GM12872 (cell line): ENCODE measurements around the gene TPR.
A peak's percentile ranks its signal among the peaks of the same experiment; 100 is the strongest.

Experiments used
- CTCF ChIP-seq: IDR thresholded peaks from 3 replicates; pipeline ENCODE4 v1.5.1; 2011; ENCODE audit warnings: low read depth, mild to moderate bottlenecking, low read length, moderate library complexity; ENCODE audit not compliant: insufficient read depth

TPR gene

GRCh38 chr1:186315570-186315969 is 59.5 kb downstream of the TPR start:
- no peak for TF ChIP-seq CTCF

DNA sequence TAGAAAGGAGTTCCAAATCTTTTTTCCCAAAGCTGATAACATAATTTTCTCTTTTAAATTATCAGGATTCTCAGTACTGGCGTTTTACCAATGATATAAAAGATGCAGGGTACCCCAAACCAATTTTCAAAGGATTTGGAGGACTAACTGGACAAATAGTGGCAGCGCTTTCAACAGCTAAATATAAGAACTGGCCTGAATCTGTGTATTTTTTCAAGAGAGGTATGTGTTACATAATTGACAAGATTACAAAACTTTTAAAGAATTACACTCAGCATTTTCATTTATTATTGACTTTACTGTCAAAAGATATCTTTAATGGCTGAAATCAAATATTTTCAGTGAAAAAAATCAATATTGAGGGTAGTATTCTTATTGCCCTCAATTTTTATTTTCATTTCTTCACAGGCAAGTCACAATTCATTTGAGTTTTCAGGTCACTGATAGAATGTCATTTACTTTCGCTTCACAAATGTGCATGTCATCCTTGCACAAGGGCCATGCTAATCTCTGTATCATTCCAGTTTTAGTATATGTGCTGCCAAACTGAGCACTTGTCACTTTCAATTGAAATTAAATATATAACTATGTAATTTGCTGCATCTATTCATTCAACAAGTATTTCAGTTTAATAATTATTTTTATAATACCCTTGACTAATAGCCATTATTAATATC is 63.5 kb downstream of the TPR start:
- TF ChIP-seq CTCF: no peak

DNA sequence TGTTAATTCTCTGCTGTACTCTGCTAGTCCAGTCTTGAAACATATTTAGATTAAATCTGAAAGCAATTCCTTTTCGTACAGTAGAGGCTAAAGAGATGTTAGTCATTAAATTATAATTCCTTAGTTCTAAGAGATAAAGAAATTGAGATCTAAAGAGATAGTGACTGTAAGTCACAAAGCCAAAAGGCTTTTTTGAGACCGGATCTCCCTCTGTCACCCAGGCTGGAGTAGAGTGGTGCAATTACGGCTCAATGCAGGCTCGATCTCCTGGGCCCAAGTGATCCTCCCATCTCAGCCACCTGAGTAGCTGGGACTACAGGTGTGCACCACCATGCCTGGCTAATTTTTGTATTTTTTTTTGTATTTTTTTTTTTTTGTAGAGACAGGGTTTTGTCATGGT is 64.7 kb downstream of the TPR start:
- TF ChIP-seq CTCF: no peak

GRCh38 chr1:186308264-186309060 is 66.6 kb downstream of the TPR start:
- TF ChIP-seq CTCF: no peak

GRCh38 chr1:186307445-186307844 is 67.6 kb downstream of the TPR start:
- TF ChIP-seq CTCF: no peak

DNA sequence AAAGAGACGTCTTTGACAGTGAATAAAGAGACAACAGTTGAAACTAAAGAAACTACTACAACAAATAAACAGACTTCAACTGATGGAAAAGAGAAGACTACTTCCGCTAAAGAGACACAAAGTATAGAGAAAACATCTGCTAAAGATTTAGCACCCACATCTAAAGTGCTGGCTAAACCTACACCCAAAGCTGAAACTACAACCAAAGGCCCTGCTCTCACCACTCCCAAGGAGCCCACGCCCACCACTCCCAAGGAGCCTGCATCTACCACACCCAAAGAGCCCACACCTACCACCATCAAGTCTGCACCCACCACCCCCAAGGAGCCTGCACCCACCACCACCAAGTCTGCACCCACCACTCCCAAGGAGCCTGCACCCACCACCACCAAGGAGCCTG is 68.5 kb downstream of the TPR start:
- TF ChIP-seq CTCF: no peak

DNA sequence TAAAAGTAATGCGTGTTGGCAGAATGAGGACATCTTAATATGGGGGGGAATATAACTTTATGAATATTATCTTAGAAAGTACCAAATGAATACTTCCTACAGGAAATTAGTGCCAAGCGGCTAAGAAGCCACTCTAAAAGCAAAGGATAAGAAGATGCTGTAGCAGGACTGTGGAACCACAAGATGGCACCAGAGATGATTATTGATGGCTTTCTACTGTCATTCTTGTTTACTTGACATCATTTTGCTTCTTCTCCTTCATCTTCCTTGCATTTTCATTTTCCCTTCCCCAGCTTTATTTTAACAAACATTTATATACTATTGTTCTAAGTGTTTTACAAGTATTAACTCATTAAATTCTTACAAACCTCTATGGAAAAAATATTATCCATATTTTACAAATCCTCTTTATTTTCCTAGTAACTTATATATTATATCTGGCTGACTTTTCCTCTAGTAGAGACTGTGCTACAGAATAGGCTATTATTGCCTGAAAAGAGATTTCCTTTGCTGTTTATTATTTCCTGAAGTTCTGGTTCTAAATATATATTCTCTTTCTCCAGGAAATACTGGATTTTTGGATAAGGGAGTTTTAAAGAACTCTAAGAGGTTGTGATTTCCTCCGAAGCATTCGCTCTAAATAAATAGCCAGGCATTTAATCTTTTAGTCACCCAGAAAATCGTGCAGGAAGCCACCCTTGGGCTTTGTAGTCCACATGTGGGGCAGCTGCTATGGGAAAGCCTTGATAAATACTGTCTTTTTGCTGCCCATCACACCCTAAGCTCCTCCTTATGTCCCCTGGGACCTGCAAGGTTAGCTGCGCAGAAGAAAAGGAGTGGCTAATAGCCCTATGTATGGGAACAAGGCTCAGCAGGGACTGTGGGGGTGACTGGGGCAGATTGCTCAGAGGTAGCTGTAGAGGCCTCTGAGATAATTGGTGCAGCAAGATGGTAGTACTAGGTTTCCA is 69.8 kb downstream of the TPR start:
- peak; percentile 71 for TF ChIP-seq CTCF
